Activated T-cell treated with anti-CD3 and anti-CD28 coated beads, Interleukin-2, amount 50 U/mL, for 72 hours (primary cell): ENCODE measurements around the gene SAMD10. TPM values are rescaled to one million over a fixed set of nuclear protein-coding genes. Genes with fewer than 3 reads are reported as not detected.
"Not testable (repeated sequence)": the region's sequence is repeated elsewhere in the genome, so short reads cannot be mapped to it uniquely, and the experiment has no call there.

ENCODE experiments used
- ATAC-seq, 2 donors: fragments of 150-1000 bp; cut with Tn5 transposase; replicated peaks in 1 of 2; 2 replicates each; pipeline ENCODE4 v1.10.0; 2021; ENCODE audit warnings: moderate library complexity in 2 of 2, mild to moderate bottlenecking in 1 of 2
- DNase-seq, 2 donors: peaks; one replicate each; pipeline ENCODE4 v3.0.0; 2021 to 2022; ENCODE audit warnings: mixed read lengths in 1 of 2
- H3K27ac Mint-ChIP-seq: one replicate; pipeline ENCODE4 v1.8.0; 2022; ENCODE audit warnings: mild to moderate bottlenecking, moderate library complexity, mixed read lengths
- H3K27me3 Mint-ChIP-seq: one replicate; pipeline ENCODE4 v1.8.0; 2022; ENCODE audit warnings: low read depth, mixed read lengths
- H3K36me3 Mint-ChIP-seq, 2 donors: one replicate each; pipeline ENCODE4 v1.8.0; 2022; ENCODE audit warnings: mixed read lengths in 2 of 2, mild to moderate bottlenecking in 1 of 2; ENCODE audit not compliant: insufficient read depth in 2 of 2
- H3K4me1 Mint-ChIP-seq: one replicate; pipeline ENCODE4 v1.8.0; 2022; ENCODE audit warnings: low read depth, mixed read lengths
- H3K4me3 Mint-ChIP-seq, 2 donors: one replicate each; pipeline ENCODE4 v1.8.0; 2022; ENCODE audit warnings: mild to moderate bottlenecking in 2 of 2, mixed read lengths in 2 of 2, moderate library complexity in 2 of 2
- H3K9me3 Mint-ChIP-seq, 2 donors: one replicate each; pipeline ENCODE4 v1.8.0; 2022; ENCODE audit warnings: mixed read lengths in 2 of 2
- total RNA-seq, 2 donors: library from RNA; stranded (reverse); gene quantifications; one replicate each; pipeline ENCODE4 v1.2.3, GENCODE V29; 2022

The SAMD10 gene
- total RNA-seq, 2 donors from 2014 or later, result 54.6 to 77.0 TPM

GRCh38 chr20:63931735-63932134 is 47.7 kb downstream of the SAMD10 start:
- Mint-ChIP-seq H3K27me3 (no peaks in the 10 kb centered on the region), H3K4me3 (no peak overlapping the region), H3K4me1 (no peaks in the 10 kb centered on the region), H3K9me3 (no peaks in the 10 kb centered on the region), H3K27ac (no peak overlapping the region), H3K36me3 (peaks cover 0 to 14% of the 10 kb centered on the region in 2 donors)
- ATAC-seq (no peak), DNase-seq (no peak)

GRCh38 chr20:63930971-63931553 is 48.4 kb downstream of the SAMD10 start:
- Mint-ChIP-seq H3K27ac (no peak overlapping the region), H3K27me3 (no peaks in the 10 kb centered on the region), H3K36me3 (peaks cover 0 to 15% of the 10 kb centered on the region in 2 donors), H3K4me3 (no peak overlapping the region), H3K9me3 (no peaks in the 10 kb centered on the region), H3K4me1 (no peaks in the 10 kb centered on the region)
- ATAC-seq, result no peak
- no peak for DNase-seq

GRCh38 chr20:63929473-63929883 is 50.0 kb downstream of the SAMD10 start:
- H3K36me3 Mint-ChIP-seq, result peaks cover 0 to 12% of the 10 kb centered on the region in 2 donors
- H3K27me3 Mint-ChIP-seq, H3K9me3 Mint-ChIP-seq, H3K4me3 Mint-ChIP-seq, DNase-seq, ATAC-seq, H3K27ac Mint-ChIP-seq, H3K4me1 Mint-ChIP-seq: not testable (repeated sequence)

GRCh38 chr20:63929071-63929470 is 50.4 kb downstream of the SAMD10 start:
- Mint-ChIP-seq H3K4me1 (peaks cover 4% of the 10 kb centered on the region), H3K36me3 (peaks cover 0 to 12% of the 10 kb centered on the region in 2 donors), H3K9me3 (no peaks in the 10 kb centered on the region), H3K4me3 (no peak overlapping the region), H3K27ac (no peak overlapping the region), H3K27me3 (no peaks in the 10 kb centered on the region)
- DNase-seq (no peak), ATAC-seq (no peak)

- no peaks in the 10 kb centered on the region for H3K9me3 Mint-ChIP-seq
- H3K27ac Mint-ChIP-seq, result no peak overlapping the region
- H3K4me1 Mint-ChIP-seq, result peaks cover 16% of the 10 kb centered on the region
- no peaks in the 10 kb centered on the region for H3K27me3 Mint-ChIP-seq
- DNase-seq, result no peak
- no peak overlapping the region for H3K4me3 Mint-ChIP-seq
- H3K36me3 Mint-ChIP-seq, result peaks cover 0 to 10% of the 10 kb centered on the region in 2 donors
- ATAC-seq, result no peak
These were observed 53.1 kb downstream of the SAMD10 start for GRCh38 chr20:63926298-63926697.

GRCh38 chr20:63924241-63924640 is 55.2 kb downstream of the SAMD10 start:
- Mint-ChIP-seq H3K4me3 (no peak overlapping the region), H3K27ac (peak overlapping the region; percentile 55), H3K4me1 (peaks cover 16% of the 10 kb centered on the region), H3K27me3 (no peaks in the 10 kb centered on the region), H3K9me3 (no peaks in the 10 kb centered on the region), H3K36me3 (peaks cover 0 to 13% of the 10 kb centered on the region in 2 donors)
- no peak for DNase-seq
- no peak for ATAC-seq

Other genes with a start within 250 kb of the SAMD10 start
- 10 to 100 TPM; 13.4 to 21.1 TPM for gene LIME1, start 243.0 kb downstream of the SAMD10 start, total RNA-seq
- gene SLC2A4RG, start 239.9 kb downstream of the SAMD10 start, total RNA-seq, result 10 to 100 TPM; 43.5 to 47.0 TPM
- 1 to 10 TPM; 2.7 to 8.2 TPM for gene ZBTB46, start 148.4 kb downstream of the SAMD10 start, total RNA-seq
- under 1 TPM in 1 of 2 donors, not detected in 1; 0.22 TPM for gene ABHD16B, start 118.1 kb downstream of the SAMD10 start, total RNA-seq
- gene TPD52L2, start 114.4 kb downstream of the SAMD10 start, total RNA-seq, result 10 to 100 TPM; 71.5 to 76.8 TPM
- 10 to 100 TPM; 37.6 to 40.5 TPM for gene DNAJC5, start 84.5 kb downstream of the SAMD10 start, total RNA-seq
- 10 to 100 TPM; 27.9 to 33.1 TPM for gene UCKL1, start 23.2 kb downstream of the SAMD10 start, total RNA-seq
- 10 to 100 TPM; 20.0 to 20.6 TPM for gene ZNF512B, start 9.7 kb downstream of the SAMD10 start, total RNA-seq
- 10 to 100 TPM; 77.5 to 95.7 TPM for gene PRPF6, start 1.5 kb upstream of the SAMD10 start, total RNA-seq
- 10 to 100 TPM; 28.6 to 35.6 TPM for gene C20orf204, start 56.5 kb upstream of the SAMD10 start, total RNA-seq
- under 1 TPM; 0.46 to 0.72 TPM for gene SOX18, start 70.0 kb upstream of the SAMD10 start, total RNA-seq
- gene TCEA2, start 83.6 kb upstream of the SAMD10 start, total RNA-seq, result 10 to 100 TPM; 55.5 to 61.6 TPM
- gene RGS19, start 99.9 kb upstream of the SAMD10 start, total RNA-seq, result 10 to 100 TPM; 38.1 to 40.0 TPM
- gene OPRL1, start 100.4 kb upstream of the SAMD10 start, total RNA-seq, result 1 to 10 TPM; 1.3 to 1.7 TPM
- under 1 TPM in 1 of 2 donors, not detected in 1; 0.29 TPM for gene LKAAEAR1, start 104.8 kb upstream of the SAMD10 start, total RNA-seq
- gene NPBWR2, start 127.9 kb upstream of the SAMD10 start, total RNA-seq, result not detected
- gene MYT1, start 184.8 kb upstream of the SAMD10 start, total RNA-seq, result under 1 TPM; 0.12 to 0.23 TPM